ENCODE results near the gene RNF220. TPM values are rescaled to one million over a fixed set of nuclear protein-coding genes. Genes with fewer than 3 reads are reported as not detected.

The RNF220 gene
- total RNA-seq, 1 donor from 2014 or later: 21.5 TPM

DNA sequence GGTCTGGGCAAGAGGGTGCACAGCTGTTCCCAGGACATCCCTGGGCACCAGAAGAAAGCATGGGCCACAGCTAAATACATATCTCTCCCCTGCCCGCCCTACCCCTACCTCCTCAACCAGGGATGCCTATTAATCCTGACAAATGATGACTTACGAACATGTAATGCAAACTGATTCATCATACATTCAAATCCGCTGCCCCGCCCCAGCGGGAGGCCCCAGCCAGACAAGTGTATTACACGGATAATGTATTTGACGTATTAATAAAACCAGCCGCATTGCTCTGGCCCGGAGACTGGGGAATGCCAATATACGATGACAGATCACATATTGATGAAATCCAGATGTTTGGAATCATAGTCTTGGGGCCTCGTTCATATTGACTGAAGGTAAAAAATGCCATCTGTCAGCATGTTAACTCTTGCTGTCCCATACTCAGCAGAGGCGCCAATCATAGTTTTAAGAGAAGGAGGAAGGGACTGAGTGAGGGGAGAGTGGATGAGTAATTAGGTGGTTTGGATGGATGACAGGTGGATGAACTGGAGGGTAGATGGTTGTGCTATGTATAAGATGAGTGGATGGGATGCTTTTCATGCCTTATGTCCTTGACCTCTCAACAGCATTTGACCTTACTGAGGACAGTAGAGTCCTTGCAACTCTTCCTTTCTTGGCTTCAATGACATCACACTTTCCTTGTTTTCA, 201.0 kb downstream of the RNF220 start:
- ATAC-seq: no peak
- DNase-seq (ENCODE audit: low spot score): no peak

DNA sequence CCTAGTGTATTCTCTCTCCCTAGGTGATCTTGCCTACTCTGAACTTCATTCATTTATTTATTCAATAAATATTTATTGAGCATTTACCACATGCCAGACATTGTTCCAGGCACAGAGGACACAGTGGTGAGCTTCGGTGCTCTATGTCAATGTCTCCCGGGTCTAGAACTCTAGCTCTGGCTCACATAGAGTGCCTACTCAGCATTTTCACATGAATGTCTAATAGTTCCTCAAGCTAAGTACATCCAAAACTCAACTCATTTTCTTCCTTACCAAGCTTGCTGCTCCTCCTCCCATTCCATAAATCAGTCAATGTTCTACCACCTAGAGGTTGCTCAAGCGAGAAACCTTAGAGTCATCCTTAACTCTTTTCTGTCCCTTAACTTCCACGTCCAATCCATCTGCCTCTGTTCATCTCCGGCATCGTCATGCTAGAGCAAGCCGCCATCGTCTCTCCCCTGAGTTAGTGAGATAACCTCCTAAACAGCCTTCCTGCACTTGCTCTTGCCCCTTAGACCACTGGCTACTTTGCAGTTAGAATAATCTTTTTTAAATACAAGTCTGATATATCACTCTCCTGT, 201.7 kb downstream of the RNF220 start:
- no peak for ATAC-seq
- DNase-seq (ENCODE audit: low spot score): no peak

DNA sequence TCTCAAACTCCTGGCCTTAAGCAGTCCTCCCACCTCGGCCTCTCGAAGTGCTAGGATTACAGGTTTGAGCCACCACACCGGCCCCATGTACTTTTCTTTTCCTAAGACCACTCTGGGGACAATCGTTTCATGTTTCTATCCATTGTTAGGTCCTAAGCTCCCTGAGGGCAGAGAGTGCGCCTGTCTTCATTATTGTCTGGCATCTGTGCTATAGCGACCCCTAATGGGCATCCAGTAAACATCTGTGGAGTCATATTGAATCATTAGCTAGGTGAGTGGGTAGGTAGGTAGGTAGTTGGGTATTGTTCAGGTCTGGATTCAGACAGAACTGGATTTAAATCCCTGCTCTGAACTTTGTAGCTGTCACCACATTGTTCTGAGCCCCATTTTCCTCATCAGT, 203.1 kb downstream of the RNF220 start:
- no peak for ATAC-seq
- no peak for DNase-seq (ENCODE audit: low spot score)

DNA sequence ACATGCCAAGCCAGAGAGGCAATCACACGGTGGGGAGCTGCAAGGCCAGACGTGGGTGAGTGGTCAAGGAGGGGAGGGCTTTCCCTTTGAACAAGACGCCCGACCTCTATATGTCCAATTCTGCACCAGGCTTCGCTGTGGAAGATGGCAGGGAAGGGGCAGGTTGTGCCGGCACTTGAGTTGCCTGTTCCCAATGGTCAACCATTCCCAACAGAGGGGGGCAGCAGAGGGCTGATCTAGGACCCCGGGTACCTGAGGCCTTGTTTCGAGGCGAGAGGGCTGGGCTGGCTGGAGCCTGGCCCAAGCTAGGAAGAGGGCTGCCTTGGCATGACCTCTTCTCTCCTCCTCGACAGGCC, 204.3 kb downstream of the RNF220 start:
- DNase-seq (ENCODE audit: low spot score) (peak; percentile 64), ATAC-seq (peak; percentile 95)

DNA sequence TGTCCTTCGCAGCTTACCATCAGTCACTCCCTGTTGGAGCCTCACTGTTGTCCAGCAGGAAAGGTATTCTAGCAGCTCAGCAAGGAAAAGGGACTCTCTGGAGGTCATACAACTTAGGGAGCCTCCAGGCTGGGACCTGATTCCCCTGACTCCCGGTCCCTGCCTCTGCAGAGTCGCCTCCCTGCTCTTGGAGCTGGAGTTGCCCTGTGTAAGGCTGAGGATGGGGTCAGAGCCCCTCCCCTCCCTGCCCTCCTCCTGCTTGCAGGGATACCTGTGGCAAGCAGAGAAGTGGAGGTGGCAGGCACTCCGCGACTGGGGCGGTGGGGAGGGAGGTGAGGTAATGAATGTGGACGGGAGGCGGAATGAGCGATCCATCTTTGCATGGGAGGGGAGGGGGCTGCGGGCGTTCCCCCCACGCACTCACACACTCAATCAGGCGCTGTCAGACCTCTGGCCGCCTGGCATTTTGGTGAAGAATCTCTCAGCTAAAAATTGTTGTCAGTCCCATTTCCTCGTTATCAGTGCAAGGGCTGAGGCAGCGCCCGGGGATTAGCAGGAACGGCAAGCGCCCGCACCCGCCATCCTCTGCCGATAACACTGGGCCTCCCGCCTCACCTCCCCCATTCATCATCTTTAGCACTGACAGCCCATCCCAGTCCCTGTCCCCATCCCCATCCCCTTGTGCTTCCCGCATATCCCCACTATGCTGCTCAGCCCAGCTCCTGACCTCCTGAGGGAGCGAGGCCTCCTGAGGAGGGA, 204.9 kb downstream of the RNF220 start:
- ATAC-seq (no peak), DNase-seq (ENCODE audit: low spot score) (no peak)

DNA sequence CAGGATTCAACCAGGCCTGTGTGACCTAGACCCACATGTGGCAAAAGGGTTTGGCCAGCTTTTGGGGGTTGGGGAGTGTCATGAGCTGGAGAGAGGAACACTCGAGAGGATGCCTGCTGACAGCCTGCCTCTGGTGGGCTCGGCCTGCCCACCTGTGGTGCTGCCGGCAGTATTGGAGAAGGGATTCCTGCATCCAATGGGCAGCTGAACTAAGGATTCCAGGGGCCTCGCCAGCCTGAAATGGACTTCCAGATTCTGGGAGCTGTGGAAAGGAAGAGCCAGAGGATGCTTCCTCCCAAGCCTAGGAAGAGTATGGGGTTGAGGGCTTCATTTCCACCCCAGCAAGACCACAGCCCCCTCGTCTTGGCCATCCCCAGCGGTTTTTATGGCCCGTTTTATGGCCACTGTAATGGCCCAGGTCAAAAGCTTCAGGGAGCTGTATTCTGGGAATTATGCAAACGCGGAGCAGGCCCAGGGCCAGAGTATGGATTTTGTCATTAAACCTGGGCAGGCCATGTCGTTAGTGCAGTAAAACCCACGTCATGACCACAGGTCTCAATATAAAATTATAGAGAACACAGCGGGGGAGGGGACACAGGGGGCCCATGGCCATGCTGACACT, 205.6 kb downstream of the RNF220 start:
- no peak for ATAC-seq
- no peak for DNase-seq (ENCODE audit: low spot score)

DNA sequence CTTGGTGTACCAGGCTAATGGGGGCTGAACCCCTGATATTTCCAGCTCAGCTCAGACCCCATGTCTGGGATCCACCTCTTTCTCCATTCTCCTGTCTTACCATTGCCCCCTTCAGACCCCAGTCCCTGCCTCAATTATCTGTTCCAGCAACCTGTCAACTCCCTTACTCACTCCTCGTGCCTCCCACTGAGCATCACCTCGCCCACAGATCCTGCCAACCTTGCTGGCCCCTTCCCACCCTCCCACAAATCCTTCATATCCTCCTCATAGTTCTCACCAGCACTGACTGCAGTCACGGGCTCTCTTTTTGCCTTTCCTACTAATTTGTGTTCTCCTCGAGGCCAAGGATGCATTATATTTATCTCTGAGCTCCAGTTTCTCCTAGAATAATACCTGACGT, 206.4 kb downstream of the RNF220 start:
- DNase-seq (ENCODE audit: low spot score): no peak
- ATAC-seq: no peak

DNA sequence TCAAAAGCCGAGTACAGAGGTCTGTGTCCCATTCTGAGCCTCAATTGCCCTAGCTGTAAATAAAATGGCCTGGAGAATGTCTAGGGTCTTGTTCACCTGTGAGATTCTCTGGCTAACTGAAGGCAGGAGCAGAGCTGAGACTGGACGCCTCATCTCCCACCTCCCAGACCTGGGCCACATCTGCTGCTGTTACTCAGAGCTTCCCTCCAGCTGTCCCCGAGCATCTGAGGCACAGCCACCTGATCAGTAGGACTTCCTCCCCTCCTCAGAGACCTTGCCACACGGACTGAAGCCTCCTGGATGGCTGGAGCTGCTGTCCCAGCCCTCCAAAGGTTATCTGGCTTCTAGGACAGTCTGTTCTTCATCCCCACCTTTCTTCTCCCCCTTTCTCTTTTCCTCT, 206.8 kb downstream of the RNF220 start:
- DNase-seq (ENCODE audit: low spot score): no peak
- no peak for ATAC-seq

DNA sequence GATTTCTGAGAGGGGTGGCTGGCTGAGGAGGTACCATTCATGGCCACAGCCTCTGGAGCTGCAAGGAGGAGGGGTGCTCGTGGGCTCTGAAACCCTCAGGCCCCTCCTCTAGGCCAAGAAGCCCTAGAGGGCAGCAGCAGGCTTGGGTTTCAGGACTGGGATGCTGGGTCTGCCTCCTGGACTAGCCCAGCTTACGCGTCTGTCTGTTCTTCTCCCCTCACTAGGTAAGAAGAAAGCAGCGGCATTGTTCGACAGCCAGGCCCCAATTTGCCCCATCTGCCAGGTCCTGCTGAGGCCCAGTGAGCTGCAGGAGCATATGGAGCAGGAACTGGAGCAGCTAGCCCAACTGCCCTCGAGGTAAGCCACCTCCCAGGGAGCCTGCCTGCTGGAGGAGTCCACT, 208.9 kb downstream of the RNF220 start:
- ATAC-seq (no peak), DNase-seq (ENCODE audit: low spot score) (no peak)

DNA sequence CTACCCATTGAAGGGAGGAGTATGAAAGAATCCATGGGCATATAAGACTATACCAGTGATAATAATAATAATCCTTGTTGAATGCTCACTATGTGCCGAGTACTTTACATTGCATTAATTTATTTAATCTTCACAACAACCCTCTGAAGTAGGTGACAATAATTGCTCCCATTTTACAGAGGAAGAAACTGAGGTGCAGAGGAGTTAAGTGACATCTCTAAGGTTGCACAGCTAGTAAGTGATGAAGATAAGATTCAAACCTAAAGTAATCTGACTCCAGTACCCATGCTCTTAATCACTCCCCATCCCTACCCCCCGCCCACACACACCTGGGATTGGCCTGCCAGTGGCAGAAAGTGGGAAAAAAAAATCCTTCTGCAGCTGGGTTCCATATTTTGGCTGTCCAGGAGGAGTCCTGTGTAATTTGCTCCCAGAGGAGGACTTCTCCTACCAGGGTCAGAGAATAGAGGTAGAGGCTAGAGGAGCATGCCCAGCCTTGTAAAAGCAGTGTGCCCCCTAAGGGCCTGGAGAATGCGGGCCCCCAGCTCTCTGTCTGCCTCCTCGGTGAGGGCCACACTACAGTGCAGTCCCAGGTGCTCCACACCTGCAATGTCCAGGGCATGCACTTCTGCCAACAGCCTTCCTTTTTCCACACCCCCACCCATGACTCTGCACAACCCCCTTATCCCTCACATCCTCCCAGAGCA, 211.4 kb downstream of the RNF220 start:
- DNase-seq (ENCODE audit: low spot score) (no peak), ATAC-seq (no peak)

DNA sequence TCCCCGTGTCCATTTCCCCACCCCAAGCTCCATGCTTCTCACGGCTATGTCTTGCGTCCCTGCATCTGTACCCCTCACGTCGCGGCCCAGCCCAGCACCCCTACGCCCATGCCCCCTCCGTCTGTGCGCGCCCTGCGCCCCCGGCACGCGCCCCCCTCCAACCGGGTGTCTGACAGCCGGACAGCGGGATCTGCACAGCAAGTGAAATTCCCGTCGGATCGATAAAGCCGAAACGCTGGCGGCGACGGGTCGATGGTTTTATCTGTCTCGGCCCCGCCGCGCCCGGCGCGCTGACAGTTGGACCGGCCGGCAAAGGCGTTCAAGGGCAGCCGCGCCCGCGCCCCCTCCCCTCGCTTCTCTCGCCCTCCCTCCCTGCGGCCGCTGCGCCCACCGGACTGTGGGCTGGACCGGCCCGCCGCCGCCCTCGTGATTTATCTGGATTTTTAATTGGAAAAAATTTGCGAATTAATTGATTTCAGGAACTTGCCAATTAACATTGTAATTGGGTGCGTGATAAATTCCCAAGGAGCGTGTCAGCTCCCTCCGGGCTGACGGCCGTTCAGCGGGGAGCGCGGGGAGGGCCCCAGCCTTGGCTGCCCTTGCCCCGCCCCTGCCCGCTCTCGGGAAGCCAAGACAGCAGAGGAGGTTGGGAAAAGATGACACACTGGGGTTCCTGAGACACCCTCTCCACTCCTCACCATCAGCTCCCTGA, 212.1 kb downstream of the RNF220 start:
- ATAC-seq (peak; percentile 86), DNase-seq (ENCODE audit: low spot score) (peak; percentile 53)

DNA sequence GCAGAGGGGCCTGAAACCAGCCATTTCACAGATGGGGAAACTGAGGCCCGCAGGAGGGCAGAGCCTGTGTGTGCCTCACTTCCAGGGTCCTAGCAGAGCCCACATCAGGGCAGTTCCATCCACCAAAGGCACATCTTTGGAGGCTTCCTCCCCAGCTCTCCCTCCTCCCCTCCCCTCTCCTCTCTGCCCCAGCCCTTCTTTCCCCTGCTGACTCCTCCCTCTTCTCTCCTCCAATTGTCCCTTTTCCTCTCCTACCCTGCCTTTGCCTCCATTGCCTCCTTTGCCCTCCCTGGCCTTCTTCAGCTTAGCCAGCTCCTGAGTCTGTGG, 212.6 kb downstream of the RNF220 start:
- ATAC-seq: no peak
- DNase-seq (ENCODE audit: low spot score): no peak

DNA sequence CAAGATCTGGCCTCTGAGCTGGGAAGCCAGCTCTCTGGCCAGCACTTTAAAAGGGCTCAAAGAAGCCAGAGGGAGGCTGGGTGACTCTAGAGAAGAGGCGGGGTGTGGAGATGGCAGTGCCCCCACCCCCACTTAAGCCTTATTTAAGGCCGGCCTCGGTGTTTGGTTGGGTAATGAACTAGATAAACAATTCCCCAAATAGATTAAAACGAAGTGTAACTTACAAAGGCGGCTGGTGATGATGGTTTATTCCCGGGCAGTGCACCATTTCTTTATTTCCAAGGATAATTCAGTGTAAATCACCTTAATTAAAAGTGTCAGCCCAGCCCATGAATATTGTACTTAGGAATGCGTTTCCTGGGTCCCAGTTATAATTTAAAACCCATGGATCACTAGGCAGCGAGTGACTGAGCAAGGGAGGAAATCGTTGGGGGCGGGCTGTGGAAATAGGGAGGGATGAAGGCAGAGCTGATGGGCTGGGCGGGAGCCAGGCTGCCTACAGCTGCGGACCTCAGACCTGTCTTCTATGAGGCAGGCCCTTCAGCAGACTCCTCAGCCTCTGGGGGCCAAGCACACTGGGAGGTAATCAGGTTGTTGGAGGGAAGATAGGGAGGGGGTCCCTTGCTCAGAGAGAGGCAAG, 214.3 kb downstream of the RNF220 start:
- no peak for ATAC-seq

DNA sequence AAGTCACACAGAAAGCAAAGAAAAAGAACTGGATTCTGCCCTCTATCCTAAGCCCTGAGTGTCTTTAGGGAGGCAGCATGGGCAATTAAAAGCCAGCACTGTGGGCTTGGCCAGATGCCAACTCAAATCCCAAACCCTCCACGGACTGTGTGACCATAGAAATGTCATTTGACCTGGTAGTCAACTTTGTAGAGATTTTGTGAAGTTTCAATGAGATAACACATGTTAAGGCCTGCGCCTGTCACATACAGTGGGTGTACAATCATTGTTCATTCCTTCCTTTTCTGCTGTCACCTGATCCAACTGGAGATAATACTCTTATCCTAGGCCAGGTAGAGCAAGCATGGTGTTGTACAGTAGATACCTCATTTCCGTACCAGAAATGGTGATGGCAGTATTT, 215.0 kb downstream of the RNF220 start:
- no peak for DNase-seq (ENCODE audit: low spot score)
- ATAC-seq: no peak

More for the DNA sequence above, 214.3 kb downstream of the RNF220 start:
- DNase-seq (ENCODE audit: low spot score): no peak

DNA sequence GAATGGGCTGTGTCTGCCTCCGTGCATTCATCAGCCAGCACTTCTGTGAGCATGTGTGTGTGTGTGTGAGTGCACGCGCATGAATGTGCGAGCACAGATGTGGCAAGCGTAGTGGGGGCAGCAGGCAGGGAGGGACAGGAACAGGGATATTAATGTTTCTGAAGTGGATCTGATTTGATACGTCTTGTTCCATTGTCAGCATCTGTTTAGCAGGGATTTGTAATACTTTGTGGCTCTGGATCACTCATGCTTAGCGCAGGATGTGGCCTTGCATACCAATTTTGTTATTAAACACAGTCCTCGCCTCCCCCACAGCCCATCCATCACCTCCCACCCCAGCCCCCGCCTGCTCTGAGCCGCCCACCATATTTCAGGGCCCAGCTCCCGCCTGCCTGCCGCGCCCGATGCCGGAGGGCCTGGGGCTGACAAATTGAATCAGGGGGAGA, 216.8 kb downstream of the RNF220 start:
- DNase-seq (ENCODE audit: low spot score) (no peak), ATAC-seq (no peak)

DNA sequence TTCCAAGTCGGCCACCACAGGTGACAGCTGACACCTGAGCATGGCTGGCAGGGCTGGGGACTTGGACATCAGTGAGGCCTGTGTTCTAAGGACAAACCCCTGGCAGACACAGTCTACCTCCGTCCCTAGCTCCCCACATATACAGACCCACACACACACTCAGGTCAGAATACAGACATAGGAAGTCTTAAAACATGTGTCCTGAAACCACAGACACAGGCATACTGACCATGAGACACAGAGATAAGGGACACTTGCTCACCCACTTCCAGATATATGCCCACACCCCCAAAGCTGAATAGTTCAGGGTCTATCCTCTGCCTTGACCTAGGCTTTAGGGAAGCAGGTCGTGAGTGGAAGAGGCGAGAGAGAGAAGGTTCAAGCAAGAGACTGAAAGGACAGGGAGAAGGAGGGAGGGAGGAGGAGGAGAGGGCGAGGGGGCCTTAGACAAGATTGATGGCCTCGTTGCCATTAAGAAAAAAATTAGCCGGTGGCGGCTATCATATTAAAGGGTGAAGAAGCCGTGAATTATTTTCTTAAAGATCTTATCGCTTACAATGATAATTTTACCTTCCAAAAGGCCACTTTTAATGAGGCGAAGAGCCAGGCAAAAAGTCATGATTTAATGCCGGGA, 219.3 kb downstream of the RNF220 start:
- DNase-seq (ENCODE audit: low spot score) (no peak), ATAC-seq (no peak)

DNA sequence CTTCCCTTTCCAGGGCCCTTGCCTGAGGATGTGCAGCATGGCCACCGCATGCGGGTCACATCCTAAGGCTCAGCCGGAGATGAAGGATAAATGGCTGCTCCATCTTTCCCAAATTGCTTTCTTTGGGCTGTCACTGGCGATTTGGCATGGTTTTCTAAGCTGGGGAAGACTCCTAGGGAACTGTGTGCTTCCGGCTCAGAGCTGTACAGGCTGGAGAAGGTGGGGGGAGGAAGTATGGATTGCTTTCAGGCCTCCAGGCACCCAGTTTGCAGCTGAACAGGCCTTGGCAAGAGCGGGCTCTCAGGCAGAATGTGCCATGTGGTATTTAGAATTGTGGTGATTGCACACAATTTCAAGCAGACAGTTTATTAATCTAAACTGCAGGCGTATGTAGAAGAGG, 220.3 kb downstream of the RNF220 start:
- DNase-seq (ENCODE audit: low spot score) (no peak), ATAC-seq (no peak)

DNA sequence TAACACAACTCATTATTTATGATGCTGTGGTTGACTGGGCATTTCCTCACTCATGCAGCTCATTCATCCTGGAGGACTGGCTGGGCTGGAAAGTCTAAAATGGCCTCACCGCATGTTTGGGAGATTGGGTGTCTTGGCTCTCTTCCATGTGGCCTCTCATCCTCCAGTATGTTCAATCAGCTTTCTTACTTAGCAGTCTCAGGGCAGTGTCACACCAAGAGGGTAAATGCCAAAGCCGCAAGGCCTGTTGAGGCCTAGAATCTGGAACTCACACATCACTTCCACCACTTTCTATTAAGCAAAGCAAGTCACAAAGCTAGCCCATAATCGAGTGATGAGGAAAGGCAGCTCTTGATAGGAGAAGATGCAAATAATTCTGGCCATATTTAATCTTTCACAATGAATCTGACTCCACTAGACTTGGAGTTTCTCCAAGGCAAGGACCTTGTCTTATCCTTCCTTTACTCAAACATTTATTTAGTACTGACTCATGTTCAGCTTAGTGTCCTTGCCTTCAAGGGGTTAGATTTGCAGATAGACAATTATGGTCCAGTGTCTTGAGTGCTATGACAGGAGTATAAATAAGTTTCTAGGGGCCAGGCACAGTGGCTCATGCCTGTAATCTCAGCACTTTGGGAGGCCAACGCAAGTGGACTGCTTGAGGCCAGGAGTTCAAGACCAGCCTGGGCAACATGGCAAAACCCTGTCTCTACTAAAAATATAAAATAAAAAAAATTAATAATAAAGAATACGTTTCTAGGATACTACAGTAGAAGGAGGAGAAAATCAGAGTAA, 224.1 kb downstream of the RNF220 start:
- no peak for ATAC-seq
- DNase-seq (ENCODE audit: low spot score): no peak

DNA sequence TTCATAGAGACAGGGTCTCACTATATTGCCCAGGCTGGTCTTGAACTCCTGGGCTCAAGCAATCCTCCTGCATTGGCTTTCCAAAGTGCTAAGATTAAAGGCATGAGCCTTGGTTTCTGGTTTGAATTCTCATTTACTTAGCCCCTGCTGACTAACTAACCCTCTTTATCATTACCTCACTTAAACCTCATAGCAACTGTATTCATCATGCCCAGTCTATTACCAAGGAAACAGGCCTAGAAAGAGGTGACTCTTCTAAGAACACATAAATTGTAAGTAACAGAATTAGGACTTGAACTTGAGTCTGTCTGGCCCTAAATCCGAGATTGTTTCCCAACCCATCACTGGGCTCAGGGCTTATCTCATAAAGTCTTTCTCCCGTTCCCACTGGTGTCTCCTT, 225.1 kb downstream of the RNF220 start:
- DNase-seq (ENCODE audit: low spot score): no peak
- no peak for ATAC-seq

All from left lobe of liver (tissue), 2 donors.